Cardiac fibroblast (primary cell): Measurements from ENCODE around the gene TGFB2.

ENCODE experiments used
- DNase-seq, 2 donors: peaks; one replicate each; pipeline versions ENCODE4 v3.0.0 to v3.0.0-alpha.2; 2010; ENCODE audit warnings: low read depth in 2 of 2
- H3K4me3 ChIP-seq, 2 donors: replicated peaks in 1 of 2; 1 replicate in 1 of 2; 2 replicates in 1 of 2; pipeline ENCODE4 v1.5.1; 2011; ENCODE audit warnings: low read depth in 2 of 2, low read length in 2 of 2, mild to moderate bottlenecking in 2 of 2, moderate library complexity in 1 of 2
- TF ChIP-seq, protein P1 (sequence below): IDR thresholded peaks from one replicate; pipeline ENCODE4 v1.5.1; 2011; ENCODE audit warnings: low read depth, mild to moderate bottlenecking, low read length, inconsistent platforms

TGFB2 gene

DNA sequence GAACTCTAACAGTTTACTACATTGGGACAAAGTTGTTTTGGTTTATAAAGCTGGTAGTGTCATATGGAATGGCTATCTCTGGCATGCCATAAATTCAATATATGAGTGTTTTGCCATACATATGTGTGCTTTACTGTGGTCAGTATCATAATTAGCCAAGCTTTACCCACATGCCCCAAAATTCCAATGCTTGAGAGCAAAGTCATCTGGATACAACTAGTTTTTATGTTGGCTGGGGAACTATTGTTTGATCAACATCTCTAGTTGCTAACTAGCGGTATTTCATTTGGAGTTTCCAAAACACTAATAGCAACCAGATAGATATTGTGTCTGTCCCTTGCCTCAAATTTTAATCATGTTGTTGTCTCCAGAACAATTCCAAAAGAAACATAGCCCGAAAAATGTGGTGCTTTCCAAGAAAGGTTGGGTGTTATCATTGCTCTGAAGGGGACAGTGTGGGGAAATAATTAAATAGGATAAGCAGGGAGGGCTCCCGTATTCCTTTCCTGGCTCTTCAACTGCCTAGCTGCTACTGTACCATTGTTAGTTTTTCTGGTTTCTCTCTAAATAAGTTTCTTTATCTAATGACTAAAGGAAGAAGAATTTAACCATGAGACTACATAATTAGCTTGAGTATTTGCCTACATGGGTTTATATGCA is 136.1 kb downstream of the TGFB2 start:
- TF ChIP-seq, protein P1, sequence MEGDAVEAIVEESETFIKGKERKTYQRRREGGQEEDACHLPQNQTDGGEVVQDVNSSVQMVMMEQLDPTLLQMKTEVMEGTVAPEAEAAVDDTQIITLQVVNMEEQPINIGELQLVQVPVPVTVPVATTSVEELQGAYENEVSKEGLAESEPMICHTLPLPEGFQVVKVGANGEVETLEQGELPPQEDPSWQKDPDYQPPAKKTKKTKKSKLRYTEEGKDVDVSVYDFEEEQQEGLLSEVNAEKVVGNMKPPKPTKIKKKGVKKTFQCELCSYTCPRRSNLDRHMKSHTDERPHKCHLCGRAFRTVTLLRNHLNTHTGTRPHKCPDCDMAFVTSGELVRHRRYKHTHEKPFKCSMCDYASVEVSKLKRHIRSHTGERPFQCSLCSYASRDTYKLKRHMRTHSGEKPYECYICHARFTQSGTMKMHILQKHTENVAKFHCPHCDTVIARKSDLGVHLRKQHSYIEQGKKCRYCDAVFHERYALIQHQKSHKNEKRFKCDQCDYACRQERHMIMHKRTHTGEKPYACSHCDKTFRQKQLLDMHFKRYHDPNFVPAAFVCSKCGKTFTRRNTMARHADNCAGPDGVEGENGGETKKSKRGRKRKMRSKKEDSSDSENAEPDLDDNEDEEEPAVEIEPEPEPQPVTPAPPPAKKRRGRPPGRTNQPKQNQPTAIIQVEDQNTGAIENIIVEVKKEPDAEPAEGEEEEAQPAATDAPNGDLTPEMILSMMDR = no peak
- DNase-seq = peak; percentile 51 to 69
- H3K4me3 ChIP-seq = no peak overlapping the region

GRCh38 chr1:218482683-218483082 is 137.5 kb downstream of the TGFB2 start:
- no peak overlapping the region for H3K4me3 ChIP-seq
- TF ChIP-seq, protein P1 = no peak
- peak; percentile 93 to 98 for DNase-seq

DNA sequence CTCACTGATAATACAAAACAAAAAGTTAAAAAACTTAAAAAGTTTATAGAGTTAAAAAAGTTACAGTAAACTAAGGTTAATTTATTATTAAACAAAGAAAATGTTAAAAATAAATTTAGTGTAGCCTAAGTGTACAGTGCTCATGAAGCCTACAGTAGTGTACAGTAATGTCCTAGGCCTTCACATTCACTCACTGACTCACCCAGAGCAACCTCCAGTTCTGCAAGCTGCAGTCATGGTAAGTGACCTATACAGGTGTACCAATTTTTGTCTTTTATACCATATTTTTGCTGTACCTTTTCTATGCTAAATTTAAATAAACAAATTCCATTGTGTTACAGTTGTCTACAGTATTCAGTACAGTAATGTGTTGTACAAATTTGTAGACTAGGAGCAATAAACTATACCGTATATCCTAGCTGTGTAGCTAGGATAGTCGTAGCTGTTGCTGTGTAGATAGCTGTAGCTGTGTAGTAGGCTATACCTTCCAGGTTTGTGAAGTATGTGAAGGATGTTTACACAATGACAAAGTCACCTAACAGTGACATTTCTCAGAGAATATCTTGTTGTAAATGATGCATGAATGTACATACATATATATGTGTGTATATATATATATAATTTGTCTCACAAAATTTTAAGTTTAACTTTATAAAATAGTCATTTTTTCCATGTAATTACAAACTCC is 140.2 kb downstream of the TGFB2 start:
- TF ChIP-seq, protein P1 = no peak
- H3K4me3 ChIP-seq = no peak overlapping the region
- no peak for DNase-seq

- TF ChIP-seq, protein P1 = no peak
- H3K4me3 ChIP-seq = no peak overlapping the region
- DNase-seq = no peak
These were observed 143.4 kb downstream of the TGFB2 start for GRCh38 chr1:218488531-218488930.

DNA sequence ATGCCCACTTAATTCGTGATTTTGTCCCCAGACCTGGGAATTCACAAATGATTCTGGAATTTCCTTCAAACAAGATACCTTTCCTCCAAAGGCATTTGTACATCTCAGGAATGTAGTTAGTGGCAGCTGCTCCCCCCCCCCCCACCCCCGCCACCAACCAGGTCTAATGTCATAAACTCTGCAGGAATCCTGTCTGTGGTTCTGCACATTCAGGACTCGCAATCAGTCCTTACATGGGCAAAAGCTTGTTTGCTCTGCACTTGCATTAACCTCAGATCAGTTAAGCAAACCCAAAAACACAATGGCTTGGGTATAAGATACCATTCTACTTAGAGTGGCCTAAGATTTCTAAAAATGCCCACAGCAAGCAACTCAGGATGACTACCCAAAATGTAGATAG is 143.8 kb downstream of the TGFB2 start:
- DNase-seq = peak; percentile 26 to 61
- TF ChIP-seq, protein P1 = no peak
- no peak overlapping the region for H3K4me3 ChIP-seq

DNA sequence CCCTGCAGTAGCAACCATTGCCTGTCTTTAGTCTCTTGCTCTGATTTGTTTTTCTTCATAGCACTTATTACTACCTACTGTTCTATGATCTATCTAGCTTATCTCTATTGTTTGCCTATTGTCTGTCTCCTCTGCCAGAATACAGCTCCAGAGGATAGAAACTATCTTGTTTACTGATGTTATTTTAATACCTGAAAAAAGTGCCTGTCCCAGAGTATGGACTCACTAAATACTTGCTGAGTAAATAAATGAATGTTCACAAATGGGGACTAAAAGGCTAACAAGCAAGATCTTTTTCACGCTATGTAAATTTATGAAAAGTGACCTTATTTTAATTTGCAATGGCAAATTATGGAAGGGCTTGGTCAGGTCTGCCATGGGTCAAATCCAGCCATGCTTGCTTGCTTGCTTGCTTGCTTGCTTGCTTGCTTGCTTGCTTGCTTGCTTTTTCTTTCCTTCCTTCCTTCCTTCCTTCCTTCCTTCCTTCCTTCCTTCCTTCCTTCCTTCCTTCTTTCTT is 145.3 kb downstream of the TGFB2 start:
- no peak overlapping the region for H3K4me3 ChIP-seq
- DNase-seq = no peak
- TF ChIP-seq, protein P1 = no peak
